HG02884 (cell line): ENCODE results near the gene DOLPP1.

Experiments used
- ATAC-seq: cut with Tn5 transposase; IDR thresholded peaks from one replicate; pipeline ENCODE4 v1.9.1; 2021; ENCODE audit warnings: mild to moderate bottlenecking, moderate library complexity; ENCODE audit not compliant: unreplicated experiment

Gene DOLPP1

GRCh38 chr9:129063061-129063460 is 17.9 kb upstream of the DOLPP1 start:
- no peak for ATAC-seq

- no peak for ATAC-seq
Observed at GRCh38 chr9:129064499-129064908, 16.4 kb upstream of the DOLPP1 start.

- ATAC-seq = no peak
Observed at GRCh38 chr9:129068110-129068509, 12.8 kb upstream of the DOLPP1 start.

- ATAC-seq = no peak
Observed at GRCh38 chr9:129068990-129069861, 11.7 kb upstream of the DOLPP1 start.

GRCh38 chr9:129069862-129070641 is 10.9 kb upstream of the DOLPP1 start:
- ATAC-seq = no peak

GRCh38 chr9:129070696-129071525 is 10.0 kb upstream of the DOLPP1 start:
- ATAC-seq = no peak

GRCh38 chr9:129071526-129072126 is 9.3 kb upstream of the DOLPP1 start:
- ATAC-seq = no peak

GRCh38 chr9:129072171-129072570 is 8.7 kb upstream of the DOLPP1 start:
- ATAC-seq = no peak

GRCh38 chr9:129073404-129073803 is 7.5 kb upstream of the DOLPP1 start:
- no peak for ATAC-seq

GRCh38 chr9:129074106-129074505 is 6.8 kb upstream of the DOLPP1 start:
- ATAC-seq = no peak

- ATAC-seq = no peak
Observed at GRCh38 chr9:129075996-129076639, 4.8 kb upstream of the DOLPP1 start.

GRCh38 chr9:129076640-129077037 is 4.3 kb upstream of the DOLPP1 start:
- no peak for ATAC-seq

- ATAC-seq = no peak
Observed at GRCh38 chr9:129077236-129077635, 3.7 kb upstream of the DOLPP1 start.

- ATAC-seq = no peak
Observed at GRCh38 chr9:129078691-129079503, 2.0 kb upstream of the DOLPP1 start.

- ATAC-seq = no peak
Observed at GRCh38 chr9:129079829-129080228, 1.1 kb upstream of the DOLPP1 start.

GRCh38 chr9:129080298-129080600 is 662 bp upstream of the DOLPP1 start:
- no peak for ATAC-seq

GRCh38 chr9:129081388-129081904 is 535 bp downstream of the DOLPP1 start:
- no peak for ATAC-seq

GRCh38 chr9:129084087-129084486 is 3.2 kb downstream of the DOLPP1 start:
- no peak for ATAC-seq

GRCh38 chr9:129089246-129089645 is 8.3 kb downstream of the DOLPP1 start:
- ATAC-seq = no peak
